GM21717 (cell line): ENCODE measurements around the gene AP3S1.
"Not testable (repeated sequence)": the region's sequence is repeated elsewhere in the genome, so short reads cannot be mapped to it uniquely, and the experiment has no call there.

Experiments
- ATAC-seq: cut with Tn5 transposase; IDR thresholded peaks from one replicate; pipeline ENCODE4 v1.9.1; 2021; ENCODE audit warnings: mild to moderate bottlenecking, moderate library complexity; ENCODE audit not compliant: unreplicated experiment

Gene AP3S1

GRCh38 chr5:115841382-115842088 lies at the start of gene AP3S1, which contains the start of gene ATG12:
TSS of gene AP3S1 (plus strand) at chr5:115841935. CDS start at chr5:115842038, 103 bp downstream.
TSS of gene ATG12 (minus strand) at chr5:115841565. CDS start at chr5:115841552, 13 bp downstream.
- peak; percentile 86 for ATAC-seq

DNA sequence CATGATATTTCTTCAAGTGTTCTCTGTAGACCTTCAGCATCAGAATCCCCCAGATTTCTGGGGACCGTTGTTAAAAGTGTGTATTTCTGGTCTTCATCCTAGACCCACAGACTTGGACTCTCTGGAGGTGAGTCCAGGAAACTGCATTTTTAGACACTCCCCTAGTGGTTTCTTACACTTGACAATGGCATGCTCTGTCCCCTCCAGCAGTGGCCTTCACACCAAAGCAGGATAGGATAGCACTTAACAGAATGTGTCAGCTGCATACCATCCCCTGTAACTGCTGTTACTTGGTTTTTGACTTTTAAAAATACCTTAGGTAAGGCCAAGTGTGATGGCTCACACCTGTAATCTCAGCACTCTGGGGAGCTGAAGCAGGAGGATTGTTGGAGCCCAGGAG lies 46.0 kb upstream of the AP3S1 start:
- no peak for ATAC-seq

- no peak for ATAC-seq
These were observed 45.1 kb upstream of the AP3S1 start for GRCh38 chr5:115796656-115797055.

- ATAC-seq, result no peak
These were observed 43.5 kb upstream of the AP3S1 start for GRCh38 chr5:115798252-115798651.

GRCh38 chr5:115800108-115800507 lies 41.6 kb upstream of the AP3S1 start:
- ATAC-seq, result no peak

- ATAC-seq, result no peak
These were observed 40.6 kb upstream of the AP3S1 start for GRCh38 chr5:115801152-115801551.

DNA sequence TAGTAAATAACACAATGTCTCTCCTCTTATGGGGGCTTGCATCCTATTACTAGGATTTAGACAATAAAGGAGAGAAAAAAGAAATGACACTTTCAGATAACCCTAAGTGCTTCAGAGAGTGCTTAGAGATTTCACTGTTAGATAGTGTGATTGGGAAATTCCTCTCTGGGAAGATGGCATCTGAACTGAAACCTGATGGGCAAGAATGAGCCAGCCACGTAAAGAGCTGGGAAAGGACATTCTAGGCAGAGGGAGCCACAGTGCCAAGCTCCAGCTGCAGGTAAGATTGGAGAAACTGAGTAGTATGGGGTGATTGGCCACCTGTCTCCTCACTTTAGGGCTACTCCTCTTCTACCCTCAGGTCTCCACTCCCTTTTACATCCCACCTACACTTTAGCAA lies 39.8 kb upstream of the AP3S1 start:
- ATAC-seq, result no peak

DNA sequence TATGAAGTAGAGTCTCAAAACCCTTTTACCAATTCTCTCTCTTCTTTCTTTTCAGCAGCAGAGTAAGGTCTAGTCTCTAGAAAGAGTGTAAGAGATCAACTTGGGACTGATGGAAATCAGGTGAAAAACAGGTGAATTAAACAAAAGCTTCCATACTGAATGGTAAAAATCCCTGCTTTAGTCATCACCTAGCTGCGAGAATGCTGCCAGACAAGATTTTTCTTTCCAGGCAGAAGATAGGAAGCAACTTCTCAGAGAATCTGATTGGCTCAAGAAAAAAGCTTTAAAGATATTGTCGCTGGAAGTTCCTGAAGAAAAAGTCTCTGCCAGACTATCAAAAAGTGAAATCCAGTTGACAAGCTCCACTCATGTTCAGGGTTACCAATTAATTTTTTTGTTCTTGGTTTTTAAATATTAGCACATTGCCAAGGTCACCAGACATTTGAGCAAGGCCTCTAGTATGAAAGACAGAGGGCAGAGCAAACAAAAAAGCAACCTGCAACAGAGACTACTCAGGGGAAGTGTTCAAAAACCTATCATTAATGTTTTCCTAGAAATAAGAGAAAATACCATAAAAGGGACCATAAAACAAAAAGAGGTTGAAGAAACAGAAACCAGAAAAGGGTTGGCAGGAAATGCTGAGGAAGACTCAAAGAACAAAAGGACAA lies 34.6 kb upstream of the AP3S1 start:
- ATAC-seq, result no peak

- ATAC-seq, result no peak
These were observed 34.1 kb upstream of the AP3S1 start for GRCh38 chr5:115807654-115808052.

DNA sequence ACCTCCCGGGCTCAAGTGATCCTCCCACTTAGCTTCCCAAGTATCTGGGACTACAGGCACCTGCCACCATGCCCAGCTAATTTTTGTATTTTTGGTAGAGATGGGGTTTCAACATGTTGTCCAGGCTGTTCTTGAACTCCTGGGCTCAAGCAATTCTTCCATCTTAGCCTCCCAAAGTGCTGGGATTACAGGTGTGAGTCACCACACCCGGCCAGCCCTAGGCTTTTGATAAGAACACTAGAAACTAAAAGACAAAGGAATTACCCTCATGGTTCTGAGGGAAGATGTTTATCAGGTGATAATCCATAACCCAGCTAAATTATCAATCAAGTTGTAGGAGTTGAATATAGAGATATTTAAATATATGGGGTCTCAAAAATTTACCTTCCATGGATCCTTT lies 33.7 kb upstream of the AP3S1 start:
- ATAC-seq, result not testable (repeated sequence)

DNA sequence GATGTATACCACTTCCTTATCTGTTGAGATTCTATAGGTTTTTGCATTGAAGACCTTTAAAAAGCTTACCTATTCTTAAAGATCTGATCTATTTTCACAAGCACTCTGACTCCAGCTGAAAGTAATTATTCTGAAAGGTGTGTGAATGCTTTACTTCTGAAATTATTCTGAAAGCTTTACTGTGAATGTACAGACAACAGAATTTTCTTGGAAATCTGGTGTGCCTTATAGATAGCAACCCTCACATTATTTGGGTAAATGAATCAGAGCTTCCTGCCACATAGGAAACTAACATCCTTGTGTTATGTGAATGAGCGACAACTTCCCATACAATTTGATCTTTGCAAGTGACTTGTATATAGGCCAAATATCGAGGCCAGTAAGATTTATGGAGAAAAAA lies 31.8 kb upstream of the AP3S1 start:
- ATAC-seq, result no peak

GRCh38 chr5:115810761-115811160 lies 31.0 kb upstream of the AP3S1 start:
- no peak for ATAC-seq

DNA sequence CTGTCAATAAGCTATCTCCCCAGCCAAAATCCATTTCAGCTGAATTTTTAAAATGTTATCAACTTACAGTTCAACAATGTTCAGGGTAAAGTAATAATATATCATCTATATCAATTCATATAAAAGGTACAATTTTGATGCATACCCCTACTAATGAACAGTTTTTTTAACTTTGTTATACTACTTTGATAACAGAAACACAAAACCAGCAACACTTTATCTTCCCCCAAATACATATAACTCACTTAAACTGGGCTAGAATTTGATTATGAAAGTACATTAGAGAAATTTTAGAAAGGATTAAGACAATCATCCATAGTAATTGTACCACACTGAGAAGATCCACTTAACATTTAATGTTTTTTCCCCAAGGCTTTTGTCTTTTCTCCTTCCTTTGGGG lies 30.3 kb upstream of the AP3S1 start:
- no peak for ATAC-seq

GRCh38 chr5:115812372-115812771 lies 29.4 kb upstream of the AP3S1 start:
- no peak for ATAC-seq

GRCh38 chr5:115813719-115814118 lies 28.0 kb upstream of the AP3S1 start:
- no peak for ATAC-seq

GRCh38 chr5:115815006-115815692 lies 26.6 kb upstream of the AP3S1 start:
- ATAC-seq, result no peak

DNA sequence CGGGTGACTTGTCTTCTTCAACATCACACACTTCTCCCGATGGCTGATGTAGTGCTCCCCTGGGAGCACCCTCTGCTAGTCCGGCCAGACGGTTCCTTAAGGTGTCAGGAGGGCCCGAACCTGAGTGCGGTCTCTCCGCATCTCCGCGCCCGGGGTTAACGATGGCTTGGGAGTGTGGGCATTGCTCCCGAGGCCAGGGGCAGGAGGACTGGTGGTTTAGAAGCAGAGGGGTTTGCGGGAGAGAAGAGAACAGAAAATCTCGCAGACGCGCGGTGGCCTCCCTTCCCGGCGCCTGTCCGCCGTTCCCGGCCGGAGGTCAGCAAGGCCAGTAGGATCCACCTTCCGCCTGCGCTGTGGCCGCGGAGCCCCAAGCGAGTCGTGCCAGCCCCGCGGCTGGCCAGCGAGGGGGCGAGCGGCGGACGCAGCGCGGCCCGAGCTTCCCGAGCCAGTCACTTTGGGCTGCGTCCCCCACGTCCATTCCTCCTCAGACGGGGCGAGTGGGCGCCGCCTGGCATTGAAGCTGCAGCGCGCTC lies 26.0 kb upstream of the AP3S1 start:
- ATAC-seq, result no peak

DNA sequence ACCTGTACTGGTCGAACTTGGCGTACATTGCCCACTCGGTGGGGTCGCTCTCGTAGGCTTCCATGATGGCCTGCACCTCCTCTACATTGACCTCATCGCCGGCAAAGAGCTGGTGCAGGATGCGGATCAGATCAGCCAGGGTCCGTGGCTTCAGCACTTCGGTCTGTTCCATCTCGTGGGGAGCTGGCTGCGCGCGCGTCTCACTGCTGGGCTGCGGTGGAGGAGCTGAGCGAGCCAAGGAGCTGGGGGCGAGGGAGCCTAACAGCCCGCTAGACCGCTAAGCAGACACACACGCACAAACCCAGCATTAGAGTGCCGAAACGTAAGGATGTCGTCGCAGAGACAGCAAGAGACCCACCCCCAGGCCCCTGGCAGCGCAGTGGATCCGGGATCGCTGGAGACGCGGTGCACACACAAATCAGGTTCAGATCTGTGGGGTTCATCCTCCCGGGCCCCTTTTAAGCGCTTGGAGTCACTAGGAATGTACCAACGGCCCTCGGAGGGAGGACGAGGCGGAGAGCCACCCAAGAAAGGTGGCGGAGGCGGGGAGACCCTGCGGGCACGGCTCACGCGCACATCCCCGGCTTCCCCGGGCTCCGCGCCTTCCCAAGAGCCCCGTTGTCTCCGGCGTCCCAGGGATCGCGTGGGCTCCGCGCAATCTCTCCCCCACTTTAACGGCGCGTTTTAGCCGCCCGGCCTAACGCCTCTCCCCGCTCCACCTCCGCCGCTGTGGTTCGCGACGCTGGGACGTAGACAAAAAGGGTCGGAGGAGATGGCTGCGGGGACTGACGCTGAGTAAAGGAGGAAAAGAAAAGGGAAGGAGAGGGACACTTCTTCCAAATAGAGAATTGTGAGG lies 25.3 kb upstream of the AP3S1 start, which contains the start of gene CDO1:
Gene CDO1, minus strand, starts transcription at position 434 of the 856 bp plus-strand sequence. Its CDS starts 262 bp downstream, at position 172.
- no peak for ATAC-seq

DNA sequence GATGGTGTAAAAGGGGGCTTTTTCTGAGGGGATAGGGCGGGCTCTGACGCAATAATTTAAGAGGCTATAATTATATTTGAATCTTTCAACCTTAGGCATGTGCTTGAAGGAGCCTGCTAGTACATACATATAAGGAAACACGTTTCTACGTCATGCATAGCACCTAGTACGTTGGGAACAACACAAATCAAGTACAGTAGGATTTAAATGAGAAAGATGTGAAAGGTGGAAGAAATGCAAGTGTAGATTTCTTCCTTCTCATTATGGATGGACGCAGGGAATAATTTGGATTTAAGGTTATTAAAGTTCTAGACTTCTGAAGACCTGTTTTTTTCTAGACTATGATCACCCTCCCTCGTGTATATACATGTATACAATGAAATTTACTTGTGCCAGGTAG lies 24.3 kb upstream of the AP3S1 start:
- no peak for ATAC-seq

- no peak for ATAC-seq
These were observed 22.9 kb upstream of the AP3S1 start for GRCh38 chr5:115818821-115819220.

GRCh38 chr5:115820846-115821245 lies 20.9 kb upstream of the AP3S1 start:
- no peak for ATAC-seq
